HFFc6 (cell line): ENCODE measurements around the gene MYO10. TPM values are rescaled to one million over a fixed set of nuclear protein-coding genes. Genes with fewer than 3 reads are reported as not detected.

Experiments used
- DNase-seq: peaks from one replicate; pipeline ENCODE4 v3.0.0-alpha.2; 2018
- H3K27ac Mint-ChIP-seq: 2 replicates; pipeline ENCODE4 v1.8.0; 2020; ENCODE audit warnings: mild to moderate bottlenecking, mixed read lengths
- H3K27me3 Mint-ChIP-seq: 2 replicates; pipeline ENCODE4 v1.8.0; 2021; ENCODE audit warnings: mild to moderate bottlenecking, moderate library complexity, mixed read lengths; ENCODE audit not compliant: insufficient read depth
- H3K36me3 Mint-ChIP-seq: 2 replicates; pipeline ENCODE4 v1.8.0; 2021; ENCODE audit warnings: low read depth, mixed read lengths
- H3K4me1 Mint-ChIP-seq: 2 replicates; pipeline ENCODE4 v1.8.0; 2020; ENCODE audit warnings: low read depth, mixed read lengths
- H3K4me3 Mint-ChIP-seq: 2 replicates; pipeline ENCODE4 v1.8.0; 2020; ENCODE audit warnings: mild to moderate bottlenecking, moderate library complexity, mixed read lengths
- H3K9me3 Mint-ChIP-seq: 2 replicates; pipeline ENCODE4 v1.8.0; 2020; ENCODE audit warnings: mild to moderate bottlenecking, mixed read lengths
- CTCF ChIP-seq: fragments of 200-600 bp; sonication (generic); IDR thresholded peaks from 2 replicates; pipeline ENCODE4 v1.5.0; 2021; ENCODE audit warnings: antibody characterized with exemption, mild to moderate bottlenecking
- total RNA-seq, 6 experiments: library from RNA; stranded (reverse); fragmentation: NEBNext Ultra II Directional; extraction: Animal tissue kit (Norgen Biotek cat#: 25700); gene quantifications; 2 replicates in 1 of 6; 3 replicates in 5 of 6; pipeline ENCODE4 v1.2.3, GENCODE V29; 2021

The MYO10 gene
- total RNA-seq, 6 experiments from 2014 or later = 99.4 to 142 (median 129) TPM

- no peak for DNase-seq
- Mint-ChIP-seq H3K4me1 (peaks cover 63% of the 10 kb centered on the region), H3K27me3 (no peaks in the 10 kb centered on the region), H3K27ac (peak overlapping the region; percentile 66), H3K4me3 (peak overlapping the region; percentile 41), H3K36me3 (peaks cover 41% of the 10 kb centered on the region), H3K9me3 (no peaks in the 10 kb centered on the region)
- no peak for TF ChIP-seq CTCF
Measured at GRCh38 chr5:16929831-16930230, 6.3 kb downstream of the MYO10 start.

GRCh38 chr5:16929347-16929746 lies 6.7 kb downstream of the MYO10 start:
- Mint-ChIP-seq H3K4me3 (no peak overlapping the region), H3K27ac (peak overlapping the region; percentile 66; the same call in 1 of the 2 replicates)

GRCh38 chr5:16927613-16928012 lies 8.5 kb downstream of the MYO10 start:
- H3K27me3 Mint-ChIP-seq = no peaks in the 10 kb centered on the region; the same call in 1 of the 2 replicates
- H3K4me3 Mint-ChIP-seq = no peak overlapping the region
- no peak for DNase-seq
- no peak overlapping the region for H3K27ac Mint-ChIP-seq
- peaks cover 27% of the 10 kb centered on the region for H3K36me3 Mint-ChIP-seq
- H3K9me3 Mint-ChIP-seq = no peaks in the 10 kb centered on the region
- peaks cover 62% of the 10 kb centered on the region for H3K4me1 Mint-ChIP-seq
- TF ChIP-seq CTCF = no peak

More at GRCh38 chr5:16929347-16929746, 6.7 kb downstream of the MYO10 start:
- peaks cover 66% of the 10 kb centered on the region for H3K4me1 Mint-ChIP-seq
- DNase-seq = no peak
- no peaks in the 10 kb centered on the region for H3K27me3 Mint-ChIP-seq
- TF ChIP-seq CTCF = no peak
- peaks cover 37% of the 10 kb centered on the region for H3K36me3 Mint-ChIP-seq
- H3K9me3 Mint-ChIP-seq = no peaks in the 10 kb centered on the region

GRCh38 chr5:16926417-16926816 lies 9.7 kb downstream of the MYO10 start:
- no peak overlapping the region for H3K4me3 Mint-ChIP-seq
- H3K9me3 Mint-ChIP-seq = no peaks in the 10 kb centered on the region
- peaks cover 20% of the 10 kb centered on the region for H3K36me3 Mint-ChIP-seq
- peak overlapping the region; percentile 24; the same call in 1 of the 2 replicates for H3K27ac Mint-ChIP-seq
- TF ChIP-seq CTCF = no peak
- DNase-seq = no peak
- peaks cover 60% of the 10 kb centered on the region for H3K4me1 Mint-ChIP-seq
- no peaks in the 10 kb centered on the region; the same call in 1 of the 2 replicates for H3K27me3 Mint-ChIP-seq

- TF ChIP-seq CTCF = no peak
- no peaks in the 10 kb centered on the region for H3K9me3 Mint-ChIP-seq
- H3K27me3 Mint-ChIP-seq = no peaks in the 10 kb centered on the region; the same call in 1 of the 2 replicates
- peaks cover 19% of the 10 kb centered on the region for H3K36me3 Mint-ChIP-seq
- DNase-seq = no peak
- peaks cover 55% of the 10 kb centered on the region for H3K4me1 Mint-ChIP-seq
- H3K27ac Mint-ChIP-seq = no peak overlapping the region
- H3K4me3 Mint-ChIP-seq = no peak overlapping the region
Measured at GRCh38 chr5:16924206-16924605, 11.9 kb downstream of the MYO10 start.

DNA sequence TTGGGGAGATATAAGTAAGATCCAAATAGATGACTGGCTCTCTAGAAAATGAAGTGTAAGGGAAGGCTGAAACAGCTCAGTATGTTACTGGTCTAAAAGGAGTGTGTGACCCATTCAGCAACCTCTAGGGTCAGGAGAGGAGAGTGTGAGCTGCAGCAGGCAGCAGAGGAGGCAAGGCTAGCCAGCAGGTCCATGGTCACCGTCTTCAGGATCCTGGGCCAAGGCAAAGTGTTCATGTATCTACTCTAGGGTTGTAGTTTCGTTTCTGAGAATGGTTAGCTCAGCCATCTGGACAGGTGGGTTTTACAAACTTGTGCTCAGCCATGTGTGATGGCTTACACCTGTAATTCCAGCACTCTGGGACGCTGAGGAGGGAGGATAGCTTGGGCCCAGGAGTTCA lies 13.7 kb downstream of the MYO10 start:
- H3K4me1 Mint-ChIP-seq = peaks cover 68% of the 10 kb centered on the region
- peak overlapping the region; percentile 4; the same call in 1 of the 2 replicates for H3K27ac Mint-ChIP-seq
- no peak for TF ChIP-seq CTCF
- H3K36me3 Mint-ChIP-seq = peaks cover 17% of the 10 kb centered on the region
- DNase-seq = no peak
- H3K27me3 Mint-ChIP-seq = peaks cover 2% of the 10 kb centered on the region
- H3K4me3 Mint-ChIP-seq = no peak overlapping the region
- no peaks in the 10 kb centered on the region for H3K9me3 Mint-ChIP-seq
